Fibroblast of lung (primary cell): ENCODE data around the gene RCAN3. TPM values are rescaled to one million over a fixed set of nuclear protein-coding genes. Genes with fewer than 3 reads are reported as not detected.

Source experiments
- DNase-seq, 2 donors: peaks; one replicate each; pipeline versions ENCODE4 v3.0.0 to v3.0.0-alpha.2; 2010; ENCODE audit warnings: low read depth in 2 of 2
- H2AFZ ChIP-seq: 2 replicates; pipeline ENCODE4 v1.5.1; 2012; ENCODE audit warnings: low read length, control low read depth, inconsistent platforms
- H3K27ac ChIP-seq: 2 replicates; pipeline ENCODE4 v1.5.1; 2011; ENCODE audit warnings: low read length, control low read depth; ENCODE audit not compliant: insufficient read depth
- H3K27me3 ChIP-seq: 2 replicates; pipeline ENCODE4 v1.5.1; 2011; ENCODE audit warnings: mild to moderate bottlenecking, low read length; ENCODE audit not compliant: control insufficient read depth, insufficient read depth
- H3K36me3 ChIP-seq: 2 replicates; pipeline ENCODE4 v1.5.1; 2011; ENCODE audit warnings: low read length; ENCODE audit not compliant: control insufficient read depth, insufficient read depth
- H3K4me1 ChIP-seq: 2 replicates; pipeline ENCODE4 v1.5.1; 2011; ENCODE audit warnings: low read length; ENCODE audit not compliant: control insufficient read depth, insufficient read depth; ENCODE audit errors: extremely low read depth
- H3K4me2 ChIP-seq: 2 replicates; pipeline ENCODE4 v1.5.1; 2011; ENCODE audit warnings: low read length, control low read depth; ENCODE audit not compliant: insufficient read depth; ENCODE audit errors: extremely low read depth
- H3K4me3 ChIP-seq, 4 experiments: fragments of 200-600 bp in 1 of 4; sonication (generic) in 1 of 4; replicated peaks in 1 of 4; 2 replicates each; pipeline ENCODE4 v1.5.1; 2011 to 2016; ENCODE audit warnings: low read length in 4 of 4, low read depth in 3 of 4, mild to moderate bottlenecking in 3 of 4, control low read depth in 2 of 4, inconsistent platforms in 1 of 4, mixed read lengths in 1 of 4; ENCODE audit not compliant: insufficient read depth in 1 of 4; ENCODE audit errors: control extremely low read depth in 1 of 4
- H3K79me2 ChIP-seq: 2 replicates; pipeline ENCODE4 v1.5.1; 2012; ENCODE audit warnings: mild to moderate bottlenecking, low read length, inconsistent platforms; ENCODE audit not compliant: control insufficient read depth, insufficient read depth
- H3K9ac ChIP-seq: 2 replicates; pipeline ENCODE4 v1.5.1; 2011; ENCODE audit warnings: mild to moderate bottlenecking, low read length, control low read depth; ENCODE audit not compliant: insufficient read depth
- H3K9me3 ChIP-seq: 2 replicates; pipeline ENCODE4 v1.5.1; 2012; ENCODE audit warnings: low read depth, low read length; ENCODE audit not compliant: control insufficient read depth, insufficient read depth
- H4K20me1 ChIP-seq: 2 replicates; pipeline ENCODE4 v1.5.1; 2011; ENCODE audit warnings: low read length; ENCODE audit not compliant: control insufficient read depth, insufficient read depth; ENCODE audit errors: extremely low read depth
- CTCF ChIP-seq, 2 donors: IDR thresholded peaks in 1 of 2; conservative IDR thresholded peaks in 1 of 2; 1 replicate in 1 of 2; 2 replicates in 1 of 2; pipeline ENCODE4 v1.5.1; 2011 to 2012; ENCODE audit warnings: low read length in 2 of 2, control low read depth in 1 of 2, inconsistent platforms in 1 of 2, low read depth in 1 of 2, mild to moderate bottlenecking in 1 of 2
- EZH2 ChIP-seq: IDR thresholded peaks from 2 replicates; pipeline ENCODE4 v1.5.1; 2012; ENCODE audit warnings: low read length, control low read depth, mild to moderate bottlenecking; ENCODE audit errors: missing control alignments
- polyA plus RNA-seq, 2 donors: library from polyadenylated mRNA; depleted of rRNA in 1 of 2; stranded (reverse) in 1 of 2; unstranded in 1 of 2; fragments of >200 nt; gene quantifications; 2 replicates each; pipeline ENCODE4 v1.2.1, GENCODE V29; 2011 to 2012; ENCODE audit warnings: missing spikeins in 1 of 2
- total RNA-seq: library from RNA; depleted of rRNA; stranded (reverse); fragments of >200 nt; gene quantifications from 2 replicates; pipeline ENCODE4 v1.2.1, GENCODE V29; 2014

Gene RCAN3
- total and polyA plus RNA-seq, 2 donors (not counting 1 experiment from before 2014, with no cell fraction given) = 5.0 to 17.3 TPM

- Histone ChIP-seq H3K4me3 (no peak overlapping the region), H3K27me3 (peaks cover 11% of the 10 kb centered on the region), H3K9me3 (no peaks in the 10 kb centered on the region), H2AFZ (no peak overlapping the region), H3K4me2 (no peak overlapping the region), H3K36me3 (no peaks in the 10 kb centered on the region), H3K4me1 (no peaks in the 10 kb centered on the region), H3K9ac (no peak overlapping the region), H4K20me1 (no peaks in the 10 kb centered on the region), H3K27ac (no peak overlapping the region), H3K79me2 (no peaks in the 10 kb centered on the region)
- TF ChIP-seq CTCF (conservative IDR thresholded peaks at IDR 0.05 in 1 of 2, IDR thresholded peaks at IDR 0.05 in 1 of 2; ENCODE audit: low read depth in 1 of 2, low read length in 2 of 2) (no peak), EZH2 (no peak)
- no peak for DNase-seq
These were observed 86.6 kb downstream of the RCAN3 start for GRCh38 chr1:24589200-24589599.

Other genes with a start within 250 kb of the RCAN3 start
- gene GRHL3, start 183.5 kb upstream of the RCAN3 start, total RNA-seq = not detected in 2 replicates
- 0.03 TPM in 1 of 2 replicates, not detected in the other for gene GRHL3, start 183.5 kb upstream of the RCAN3 start, polyA plus RNA-seq
- 3.3 and 7.9 TPM in 2 replicates for gene STPG1, start 89.1 kb upstream of the RCAN3 start, total RNA-seq
- 8.5 and 8.9 TPM in 2 replicates for gene STPG1, start 89.1 kb upstream of the RCAN3 start, polyA plus RNA-seq
- 25.9 and 85.2 TPM in 2 replicates for gene NIPAL3, start 87.0 kb upstream of the RCAN3 start, total RNA-seq
- 42.0 and 65.3 TPM in 2 replicates for gene NIPAL3, start 87.0 kb upstream of the RCAN3 start, polyA plus RNA-seq
- not detected in 2 replicates for gene NCMAP, start 53.3 kb downstream of the RCAN3 start, total RNA-seq
- not detected in 2 replicates for gene NCMAP, start 53.3 kb downstream of the RCAN3 start, polyA plus RNA-seq
- 28.5 and 30.7 TPM in 2 replicates for gene SRRM1, start 140.5 kb downstream of the RCAN3 start, total RNA-seq
- 55.8 and 88.3 TPM in 2 replicates for gene SRRM1, start 140.5 kb downstream of the RCAN3 start, polyA plus RNA-seq
- 309 and 368 TPM in 2 replicates for gene CLIC4, start 242.6 kb downstream of the RCAN3 start, total RNA-seq
- gene CLIC4, start 242.6 kb downstream of the RCAN3 start, polyA plus RNA-seq = 310 and 494 TPM in 2 replicates